ENCODE measurements around the gene NKAIN4. TPM values are rescaled to one million over a fixed set of nuclear protein-coding genes. Genes with fewer than 3 reads are reported as not detected.
A peak's percentile ranks its signal among the peaks of the same experiment; 100 is the strongest.

Gene NKAIN4
- total RNA-seq, 1 donor from 2014 or later = 16.1 TPM

GRCh38 chr20:63270606-63271325 is 16.5 kb upstream of the NKAIN4 start:
- DNase-seq (ENCODE audit: low spot score in 2 of 2, unreplicated experiment in 2 of 2) = no peak
- Mint-ChIP-seq H3K36me3 (no peaks in the 10 kb centered on the region), H3K27me3 (ENCODE audit: low read depth) (no peaks in the 10 kb centered on the region), H3K27ac (no peak overlapping the region), H3K4me3 (peak overlapping the region; percentile 46), H3K4me1 (peaks cover 39% of the 10 kb centered on the region), H3K9me3 (no peaks in the 10 kb centered on the region)
- no peak for TF ChIP-seq CTCF (IDR thresholded peaks at IDR 0.05; ENCODE audit: unreplicated experiment)

- TF ChIP-seq CTCF (IDR thresholded peaks at IDR 0.05; ENCODE audit: unreplicated experiment) = no peak
- Mint-ChIP-seq H3K27ac (no peak overlapping the region), H3K4me1 (peaks cover 35% of the 10 kb centered on the region), H3K9me3 (no peaks in the 10 kb centered on the region), H3K27me3 (ENCODE audit: low read depth) (no peaks in the 10 kb centered on the region), H3K4me3 (no peak overlapping the region), H3K36me3 (no peaks in the 10 kb centered on the region)
- DNase-seq (ENCODE audit: low spot score in 2 of 2, unreplicated experiment in 2 of 2) = no peak
These were observed 15.5 kb upstream of the NKAIN4 start for GRCh38 chr20:63269724-63270123.

GRCh38 chr20:63268671-63269439 is 14.6 kb upstream of the NKAIN4 start:
- H3K27ac Mint-ChIP-seq = peak overlapping the region; percentile 43
- no peak for TF ChIP-seq CTCF (IDR thresholded peaks at IDR 0.05; ENCODE audit: unreplicated experiment)
- H3K4me1 Mint-ChIP-seq = peaks cover 31% of the 10 kb centered on the region
- H3K27me3 Mint-ChIP-seq (ENCODE audit: low read depth) = peaks cover 3% of the 10 kb centered on the region
- H3K9me3 Mint-ChIP-seq = no peaks in the 10 kb centered on the region
- no peak for DNase-seq (ENCODE audit: low spot score in 2 of 2, unreplicated experiment in 2 of 2)
- H3K4me3 Mint-ChIP-seq = no peak overlapping the region
- no peaks in the 10 kb centered on the region for H3K36me3 Mint-ChIP-seq

- Mint-ChIP-seq H3K9me3 (no peaks in the 10 kb centered on the region), H3K4me3 (no peak overlapping the region), H3K27ac (peak overlapping the region; percentile 43), H3K4me1 (peaks cover 25% of the 10 kb centered on the region), H3K27me3 (ENCODE audit: low read depth) (peaks cover 3% of the 10 kb centered on the region), H3K36me3 (no peaks in the 10 kb centered on the region)
- no peak for TF ChIP-seq CTCF (IDR thresholded peaks at IDR 0.05; ENCODE audit: unreplicated experiment)
- no peak for DNase-seq (ENCODE audit: low spot score in 2 of 2, unreplicated experiment in 2 of 2)
These were observed 14.0 kb upstream of the NKAIN4 start for GRCh38 chr20:63268256-63268655.

- DNase-seq (ENCODE audit: low spot score in 2 of 2, unreplicated experiment in 2 of 2) = no peak
- Mint-ChIP-seq H3K4me3 (no peak overlapping the region), H3K27me3 (ENCODE audit: low read depth) (peaks cover 3% of the 10 kb centered on the region), H3K36me3 (no peaks in the 10 kb centered on the region), H3K9me3 (no peaks in the 10 kb centered on the region), H3K4me1 (peaks cover 25% of the 10 kb centered on the region), H3K27ac (peak overlapping the region; percentile 43)
- no peak for TF ChIP-seq CTCF (IDR thresholded peaks at IDR 0.05; ENCODE audit: unreplicated experiment)
These were observed 13.4 kb upstream of the NKAIN4 start for GRCh38 chr20:63267691-63268090.
